PFSK-1 (cell line): ENCODE measurements around the gene NME7.

Source experiments
- POLR2AphosphoS5 ChIP-seq: IDR thresholded peaks from 2 replicates; pipeline ENCODE4 v1.6.1; 2012; ENCODE audit warnings: low read depth, mild to moderate bottlenecking, control low read depth, low read length, moderate library complexity
- SIN3A ChIP-seq: IDR thresholded peaks from 2 replicates; pipeline ENCODE4 v1.6.1; 2012; ENCODE audit warnings: mild to moderate bottlenecking, low read length, moderate library complexity, borderline replicate concordance; ENCODE audit not compliant: insufficient read depth
- TAF1 ChIP-seq: IDR thresholded peaks from 2 replicates; pipeline ENCODE4 v1.6.1; 2012; ENCODE audit warnings: low read length, control low read depth, borderline replicate concordance; ENCODE audit not compliant: insufficient read depth

DNA sequence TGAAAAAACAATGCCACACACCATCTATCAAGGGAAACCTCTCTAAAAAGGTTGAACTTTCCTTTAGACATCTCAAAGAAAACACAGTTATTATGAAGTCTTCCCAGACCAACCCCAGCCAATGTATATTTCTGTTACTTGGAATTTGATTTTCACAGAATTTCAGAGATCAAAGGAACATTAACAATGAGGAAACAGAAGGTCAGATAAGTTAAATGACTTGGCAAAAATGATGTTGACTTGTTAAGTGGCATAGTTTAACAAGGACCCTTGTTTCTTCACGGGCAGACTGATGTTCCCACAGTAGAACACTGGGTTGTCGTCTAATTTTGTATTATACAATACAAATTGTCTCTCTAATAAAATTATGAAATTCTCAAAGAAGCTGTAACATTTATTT, 29.0 kb downstream of the NME7 start:
- no peak for TF ChIP-seq POLR2AphosphoS5
- TF ChIP-seq SIN3A, result no peak
- no peak for TF ChIP-seq TAF1
